Fibroblast of lung (primary cell): ENCODE measurements around the gene DPYSL3. TPM values are rescaled to one million over a fixed set of nuclear protein-coding genes. Genes with fewer than 3 reads are reported as not detected.

Source experiments
- DNase-seq, 2 donors: peaks; one replicate each; pipeline versions ENCODE4 v3.0.0 to v3.0.0-alpha.2; 2010; ENCODE audit warnings: low read depth in 2 of 2
- H2AFZ ChIP-seq: 2 replicates; pipeline ENCODE4 v1.5.1; 2012; ENCODE audit warnings: low read length, control low read depth, inconsistent platforms
- H3K27ac ChIP-seq: 2 replicates; pipeline ENCODE4 v1.5.1; 2011; ENCODE audit warnings: low read length, control low read depth; ENCODE audit not compliant: insufficient read depth
- H3K27me3 ChIP-seq: 2 replicates; pipeline ENCODE4 v1.5.1; 2011; ENCODE audit warnings: mild to moderate bottlenecking, low read length; ENCODE audit not compliant: control insufficient read depth, insufficient read depth
- H3K36me3 ChIP-seq: 2 replicates; pipeline ENCODE4 v1.5.1; 2011; ENCODE audit warnings: low read length; ENCODE audit not compliant: control insufficient read depth, insufficient read depth
- H3K4me1 ChIP-seq: 2 replicates; pipeline ENCODE4 v1.5.1; 2011; ENCODE audit warnings: low read length; ENCODE audit not compliant: control insufficient read depth, insufficient read depth; ENCODE audit errors: extremely low read depth
- H3K4me2 ChIP-seq: 2 replicates; pipeline ENCODE4 v1.5.1; 2011; ENCODE audit warnings: low read length, control low read depth; ENCODE audit not compliant: insufficient read depth; ENCODE audit errors: extremely low read depth
- H3K4me3 ChIP-seq, 4 experiments: fragments of 200-600 bp in 1 of 4; sonication (generic) in 1 of 4; replicated peaks in 1 of 4; 2 replicates each; pipeline ENCODE4 v1.5.1; 2011 to 2016; ENCODE audit warnings: low read length in 4 of 4, low read depth in 3 of 4, mild to moderate bottlenecking in 3 of 4, control low read depth in 2 of 4, inconsistent platforms in 1 of 4, mixed read lengths in 1 of 4; ENCODE audit not compliant: insufficient read depth in 1 of 4; ENCODE audit errors: control extremely low read depth in 1 of 4
- H3K79me2 ChIP-seq: 2 replicates; pipeline ENCODE4 v1.5.1; 2012; ENCODE audit warnings: mild to moderate bottlenecking, low read length, inconsistent platforms; ENCODE audit not compliant: control insufficient read depth, insufficient read depth
- H3K9ac ChIP-seq: 2 replicates; pipeline ENCODE4 v1.5.1; 2011; ENCODE audit warnings: mild to moderate bottlenecking, low read length, control low read depth; ENCODE audit not compliant: insufficient read depth
- H3K9me3 ChIP-seq: 2 replicates; pipeline ENCODE4 v1.5.1; 2012; ENCODE audit warnings: low read depth, low read length; ENCODE audit not compliant: control insufficient read depth, insufficient read depth
- H4K20me1 ChIP-seq: 2 replicates; pipeline ENCODE4 v1.5.1; 2011; ENCODE audit warnings: low read length; ENCODE audit not compliant: control insufficient read depth, insufficient read depth; ENCODE audit errors: extremely low read depth
- CTCF ChIP-seq, 2 donors: IDR thresholded peaks in 1 of 2; conservative IDR thresholded peaks in 1 of 2; 1 replicate in 1 of 2; 2 replicates in 1 of 2; pipeline ENCODE4 v1.5.1; 2011 to 2012; ENCODE audit warnings: low read length in 2 of 2, control low read depth in 1 of 2, inconsistent platforms in 1 of 2, low read depth in 1 of 2, mild to moderate bottlenecking in 1 of 2
- EZH2 ChIP-seq: IDR thresholded peaks from 2 replicates; pipeline ENCODE4 v1.5.1; 2012; ENCODE audit warnings: low read length, control low read depth, mild to moderate bottlenecking; ENCODE audit errors: missing control alignments
- polyA plus RNA-seq, 2 donors: library from polyadenylated mRNA; depleted of rRNA in 1 of 2; stranded (reverse) in 1 of 2; unstranded in 1 of 2; fragments of >200 nt; gene quantifications; 2 replicates each; pipeline ENCODE4 v1.2.1, GENCODE V29; 2011 to 2012; ENCODE audit warnings: missing spikeins in 1 of 2
- total RNA-seq: library from RNA; depleted of rRNA; stranded (reverse); fragments of >200 nt; gene quantifications from 2 replicates; pipeline ENCODE4 v1.2.1, GENCODE V29; 2014

The DPYSL3 gene
- total and polyA plus RNA-seq, 2 donors (not counting 1 experiment from before 2014, with no cell fraction given) = 52.4 to 206 TPM

DNA sequence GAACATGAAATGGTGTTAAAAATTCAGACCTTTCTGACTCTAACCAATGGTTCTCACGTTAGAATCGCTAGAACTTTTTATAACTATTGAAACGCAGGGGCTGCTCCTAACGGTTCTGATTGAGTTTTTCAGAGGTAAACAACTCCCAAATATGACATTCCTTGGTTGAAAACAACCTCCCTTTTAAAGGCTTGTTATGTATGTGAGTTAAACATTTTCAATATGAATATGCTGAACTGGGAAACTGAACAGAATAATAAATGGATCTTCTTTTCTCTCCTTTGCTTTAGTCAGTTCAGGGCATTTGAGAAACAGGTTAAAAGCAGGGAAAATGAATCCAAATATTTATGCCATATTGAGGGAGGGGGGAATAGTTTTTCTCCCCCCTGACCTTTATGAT, 13.2 kb upstream of the DPYSL3 start:
- no peaks in the 10 kb centered on the region for H3K27me3 ChIP-seq
- no peak overlapping the region for H3K27ac ChIP-seq
- H3K79me2 ChIP-seq = no peaks in the 10 kb centered on the region
- H3K4me1 ChIP-seq = peaks cover 4% of the 10 kb centered on the region
- H3K36me3 ChIP-seq = no peaks in the 10 kb centered on the region
- H3K4me2 ChIP-seq = no peak overlapping the region
- no peak for DNase-seq
- H2AFZ ChIP-seq = no peak overlapping the region
- H3K9ac ChIP-seq = no peak overlapping the region
- H4K20me1 ChIP-seq = no peaks in the 10 kb centered on the region
- H3K4me3 ChIP-seq = no peak overlapping the region
- no peak for TF ChIP-seq CTCF (conservative IDR thresholded peaks at IDR 0.05 in 1 of 2, IDR thresholded peaks at IDR 0.05 in 1 of 2; ENCODE audit: low read depth in 1 of 2, low read length in 2 of 2)
- H3K9me3 ChIP-seq = no peaks in the 10 kb centered on the region

DNA sequence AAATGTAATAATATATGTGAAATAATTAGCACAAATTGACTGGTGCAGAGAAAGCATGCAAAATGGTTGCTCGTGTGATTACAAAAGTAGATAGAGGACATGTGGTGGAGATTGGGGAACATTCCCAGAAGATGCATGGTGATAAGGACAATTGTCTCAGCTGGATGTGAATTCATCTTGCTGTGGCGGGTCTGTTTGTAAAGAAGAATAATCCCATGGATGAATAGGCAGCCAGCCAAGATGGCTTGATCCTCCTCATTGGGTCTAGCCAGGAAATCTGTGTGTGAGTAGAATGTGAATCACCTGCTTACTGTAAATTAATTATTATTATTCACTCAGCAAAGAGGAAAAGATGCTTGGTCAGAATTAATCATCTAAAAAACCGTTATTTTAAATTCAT, 12.6 kb upstream of the DPYSL3 start:
- H3K27ac ChIP-seq = no peak overlapping the region
- peaks cover 4% of the 10 kb centered on the region for H3K4me1 ChIP-seq
- TF ChIP-seq CTCF (conservative IDR thresholded peaks at IDR 0.05 in 1 of 2, IDR thresholded peaks at IDR 0.05 in 1 of 2; ENCODE audit: low read depth in 1 of 2, low read length in 2 of 2) (no peak), EZH2 (no peak)
- no peaks in the 10 kb centered on the region for H3K36me3 ChIP-seq
- H3K79me2 ChIP-seq = no peaks in the 10 kb centered on the region
- H4K20me1 ChIP-seq = no peaks in the 10 kb centered on the region
- no peak overlapping the region for H3K4me3 ChIP-seq
- H3K27me3 ChIP-seq = no peaks in the 10 kb centered on the region
- H2AFZ ChIP-seq = no peak overlapping the region
- no peak overlapping the region for H3K9ac ChIP-seq
- peak in 1 of 2 donors; percentile 86 for DNase-seq
- H3K4me2 ChIP-seq = no peak overlapping the region
- H3K9me3 ChIP-seq = no peaks in the 10 kb centered on the region

GRCh38 chr5:147520450-147520849, 10.6 kb upstream of the DPYSL3 start:
- Histone ChIP-seq H3K9ac (no peak overlapping the region), H3K9me3 (no peaks in the 10 kb centered on the region), H3K36me3 (no peaks in the 10 kb centered on the region), H3K27me3 (no peaks in the 10 kb centered on the region), H4K20me1 (no peaks in the 10 kb centered on the region), H3K27ac (no peak overlapping the region), H3K4me1 (peaks cover 4% of the 10 kb centered on the region), H3K4me3 (no peak overlapping the region), H2AFZ (no peak overlapping the region), H3K79me2 (no peaks in the 10 kb centered on the region), H3K4me2 (no peak overlapping the region)
- DNase-seq = peak in 1 of 2 donors; percentile 25
- TF ChIP-seq CTCF (conservative IDR thresholded peaks at IDR 0.05 in 1 of 2, IDR thresholded peaks at IDR 0.05 in 1 of 2; ENCODE audit: low read depth in 1 of 2, low read length in 2 of 2) (no peak), EZH2 (no peak)
